Stimulated activated CD8-positive, alpha-beta memory T cell treated with anti-CD3 and anti-CD28 coated beads, Interleukin-12 subunit alpha, Interleukin-12 subunit beta, amount 100 ng/mL, for 4 hours (primary cell): ENCODE data around the gene ALDH5A1.

Source experiments
- DNase-seq: peaks from one replicate; pipeline ENCODE4 v3.0.0-alpha.2; 2020; ENCODE audit warnings: low read depth

ALDH5A1 gene

GRCh38 chr6:24524805-24525204 lies 30.0 kb downstream of the ALDH5A1 start:
- DNase-seq = no peak

- no peak for DNase-seq
Observed at GRCh38 chr6:24529985-24530384, 35.2 kb downstream of the ALDH5A1 start.

GRCh38 chr6:24534329-24534728 lies 39.6 kb downstream of the ALDH5A1 start:
- DNase-seq = no peak

GRCh38 chr6:24535210-24535609 lies 40.4 kb downstream of the ALDH5A1 start:
- DNase-seq = no peak

- no peak for DNase-seq
Observed at GRCh38 chr6:24536466-24536865, 41.7 kb downstream of the ALDH5A1 start.

- no peak for DNase-seq
Observed at GRCh38 chr6:24537082-24537699, 42.4 kb downstream of the ALDH5A1 start.

GRCh38 chr6:24537771-24538385 lies 43.1 kb downstream of the ALDH5A1 start:
- no peak for DNase-seq

- DNase-seq = no peak
Observed at GRCh38 chr6:24539416-24539815, 44.6 kb downstream of the ALDH5A1 start.

GRCh38 chr6:24540197-24540596 lies 45.4 kb downstream of the ALDH5A1 start:
- DNase-seq = no peak

- no peak for DNase-seq
Observed at GRCh38 chr6:24543683-24544082, 48.9 kb downstream of the ALDH5A1 start.

- DNase-seq = no peak
Observed at GRCh38 chr6:24545183-24545582, 50.4 kb downstream of the ALDH5A1 start.

- DNase-seq = no peak
Observed at GRCh38 chr6:24545691-24546090, 50.9 kb downstream of the ALDH5A1 start.

GRCh38 chr6:24546439-24546838 lies 51.7 kb downstream of the ALDH5A1 start:
- no peak for DNase-seq

- DNase-seq = peak; percentile 12
Observed at GRCh38 chr6:24547243-24547642, 52.5 kb downstream of the ALDH5A1 start.

GRCh38 chr6:24549158-24549557 lies 54.4 kb downstream of the ALDH5A1 start:
- DNase-seq = no peak

GRCh38 chr6:24549674-24550353 lies 55.0 kb downstream of the ALDH5A1 start:
- no peak for DNase-seq

- no peak for DNase-seq
Observed at GRCh38 chr6:24551139-24551538, 56.4 kb downstream of the ALDH5A1 start.

- DNase-seq = no peak
Observed at GRCh38 chr6:24554474-24554873, 59.7 kb downstream of the ALDH5A1 start.

GRCh38 chr6:24558516-24558915 lies 63.7 kb downstream of the ALDH5A1 start:
- no peak for DNase-seq

- DNase-seq = no peak
Observed at GRCh38 chr6:24564081-24564480, 69.3 kb downstream of the ALDH5A1 start.

GRCh38 chr6:24565196-24565595 lies 70.4 kb downstream of the ALDH5A1 start:
- DNase-seq = no peak

- DNase-seq = no peak
Observed at GRCh38 chr6:24566020-24566767, 71.4 kb downstream of the ALDH5A1 start.

GRCh38 chr6:24568683-24569082 lies 73.9 kb downstream of the ALDH5A1 start:
- no peak for DNase-seq
